Measurements from ENCODE around the gene SEMA4D.

The SEMA4D gene

GRCh38 chr9:89360465-89360864 is 137.4 kb downstream of the SEMA4D start:
- Histone ChIP-seq H3K4me3 (replicated peaks; ENCODE audit: low read depth, low read length) (no peak overlapping the region), H3K27me3 (replicated peaks; ENCODE audit: control insufficient read depth, insufficient read depth, low read length) (no peaks in the 10 kb centered on the region), H3K36me3 (ENCODE audit: control insufficient read depth, insufficient read depth, low read length) (peaks cover 35% of the 10 kb centered on the region)
- no peak for TF ChIP-seq CTCF (IDR thresholded peaks at IDR 0.05; ENCODE audit: insufficient read depth, low read length, poor library complexity, severe bottlenecking)
- no peak for DNase-seq (ENCODE audit: extremely low read depth, insufficient read length)

- Histone ChIP-seq H3K36me3 (ENCODE audit: control insufficient read depth, insufficient read depth, low read length) (peaks cover 35% of the 10 kb centered on the region), H3K4me3 (replicated peaks; ENCODE audit: low read depth, low read length) (no peak overlapping the region), H3K27me3 (replicated peaks; ENCODE audit: control insufficient read depth, insufficient read depth, low read length) (no peaks in the 10 kb centered on the region)
- no peak for TF ChIP-seq CTCF (IDR thresholded peaks at IDR 0.05; ENCODE audit: insufficient read depth, low read length, poor library complexity, severe bottlenecking)
- DNase-seq (ENCODE audit: extremely low read depth, insufficient read length) = no peak
Observed at GRCh38 chr9:89359751-89360261, 138.1 kb downstream of the SEMA4D start.

DNA sequence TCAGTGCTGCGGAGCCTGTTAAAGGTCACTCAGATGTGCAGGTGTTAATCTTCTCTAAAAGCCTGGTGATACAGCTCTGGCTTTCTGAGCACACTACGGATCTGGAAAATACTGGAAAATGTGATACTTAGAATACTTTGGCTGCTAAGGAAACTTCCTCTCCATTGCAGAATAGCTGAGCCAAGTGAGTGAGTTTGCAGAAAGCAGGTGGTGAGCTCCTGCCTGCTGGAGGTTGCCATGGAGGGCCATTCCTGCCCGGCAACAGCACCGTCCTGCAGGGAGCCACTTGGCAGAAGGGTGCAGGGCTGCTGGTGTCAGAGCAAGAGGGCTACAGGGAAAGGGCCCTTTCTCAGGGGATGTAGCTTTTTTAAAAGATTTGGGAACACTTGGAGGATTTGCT is 138.9 kb downstream of the SEMA4D start:
- no peak for DNase-seq (ENCODE audit: extremely low read depth, insufficient read length)
- no peak overlapping the region for H3K4me3 ChIP-seq (replicated peaks; ENCODE audit: low read depth, low read length)
- H3K27me3 ChIP-seq (replicated peaks; ENCODE audit: control insufficient read depth, insufficient read depth, low read length) = no peaks in the 10 kb centered on the region
- peaks cover 40% of the 10 kb centered on the region for H3K36me3 ChIP-seq (ENCODE audit: control insufficient read depth, insufficient read depth, low read length)
- TF ChIP-seq CTCF (IDR thresholded peaks at IDR 0.05; ENCODE audit: insufficient read depth, low read length, poor library complexity, severe bottlenecking) = no peak

DNA sequence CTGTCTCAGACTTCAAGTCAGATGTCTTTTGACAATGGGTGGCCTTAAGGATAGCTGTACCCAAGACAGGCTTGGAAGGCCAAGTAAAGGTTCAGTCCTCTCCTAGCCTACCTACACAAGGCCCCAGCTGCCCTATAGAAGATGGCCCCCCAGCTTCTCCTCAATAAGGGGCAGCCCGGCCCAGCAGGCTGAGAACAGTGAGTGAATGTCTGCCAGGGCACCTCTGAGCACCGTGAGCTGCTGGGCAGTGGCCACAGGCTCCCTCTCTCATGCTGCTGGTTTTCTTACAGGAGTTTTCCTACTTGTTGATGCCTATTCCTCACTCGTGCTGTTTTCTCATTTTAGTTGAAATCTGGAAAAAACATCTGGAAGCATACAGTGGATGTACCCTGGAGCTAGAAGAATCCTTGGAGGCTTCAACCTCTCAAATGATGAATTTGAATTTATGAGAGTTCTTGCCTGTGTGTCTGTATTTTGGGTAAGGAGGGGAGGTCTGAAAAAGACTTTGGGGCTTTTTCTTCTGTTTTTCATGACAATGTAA is 139.5 kb downstream of the SEMA4D start:
- no peaks in the 10 kb centered on the region for H3K27me3 ChIP-seq (replicated peaks; ENCODE audit: control insufficient read depth, insufficient read depth, low read length)
- no peak overlapping the region for H3K4me3 ChIP-seq (replicated peaks; ENCODE audit: low read depth, low read length)
- no peak for TF ChIP-seq CTCF (IDR thresholded peaks at IDR 0.05; ENCODE audit: insufficient read depth, low read length, poor library complexity, severe bottlenecking)
- peaks cover 37% of the 10 kb centered on the region for H3K36me3 ChIP-seq (ENCODE audit: control insufficient read depth, insufficient read depth, low read length)
- DNase-seq (ENCODE audit: extremely low read depth, insufficient read length) = no peak

DNA sequence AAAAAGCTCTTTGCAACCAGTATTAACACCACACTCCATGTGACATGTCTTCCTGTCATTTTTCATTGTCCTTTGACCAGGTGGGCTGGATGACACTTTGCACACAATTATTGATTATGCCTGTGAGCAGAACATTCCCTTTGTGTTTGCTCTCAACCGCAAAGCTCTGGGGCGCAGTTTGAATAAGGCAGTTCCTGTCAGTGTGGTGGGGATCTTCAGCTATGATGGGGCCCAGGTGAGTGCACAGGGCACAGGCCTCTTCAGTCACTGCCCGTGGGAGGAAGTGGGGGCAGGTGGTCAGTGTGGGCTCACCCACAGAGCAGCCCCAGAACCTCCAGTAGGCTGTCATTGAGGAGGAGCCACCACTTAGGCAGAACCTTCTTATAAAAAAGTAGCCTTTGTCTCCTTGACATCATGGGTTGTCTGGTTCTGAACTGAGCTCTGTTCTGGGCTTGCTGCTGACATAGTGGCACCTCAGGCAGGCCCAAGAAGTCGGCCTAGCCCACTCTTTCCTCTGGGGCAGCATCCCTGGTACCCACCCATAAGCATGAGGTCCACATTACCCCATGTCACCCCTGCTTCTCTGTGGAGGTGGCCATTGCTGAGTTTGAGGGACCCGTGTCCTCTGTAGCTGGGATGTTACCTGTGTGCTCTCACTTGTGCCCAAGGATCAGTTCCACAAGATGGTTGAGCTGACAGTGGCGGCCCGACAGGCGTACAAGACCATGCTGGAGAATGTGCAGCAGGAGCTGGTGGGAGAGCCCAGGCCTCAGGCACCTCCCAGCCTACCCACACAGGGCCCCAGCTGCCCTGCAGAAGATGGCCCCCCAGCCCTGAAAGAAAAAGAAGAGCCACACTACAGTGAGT is 140.3 kb downstream of the SEMA4D start:
- no peak overlapping the region for H3K4me3 ChIP-seq (replicated peaks; ENCODE audit: low read depth, low read length)
- peaks cover 43% of the 10 kb centered on the region for H3K36me3 ChIP-seq (ENCODE audit: control insufficient read depth, insufficient read depth, low read length)

More for the DNA sequence above, 140.3 kb downstream of the SEMA4D start:
- DNase-seq (ENCODE audit: extremely low read depth, insufficient read length) = no peak
- TF ChIP-seq CTCF (IDR thresholded peaks at IDR 0.05; ENCODE audit: insufficient read depth, low read length, poor library complexity, severe bottlenecking) = no peak
- no peaks in the 10 kb centered on the region for H3K27me3 ChIP-seq (replicated peaks; ENCODE audit: control insufficient read depth, insufficient read depth, low read length)

All from GM06990 (cell line).